Choroid plexus epithelial cell (primary cell): ENCODE measurements around the gene GPBP1.
"Not testable (repeated sequence)": the region's sequence is repeated elsewhere in the genome, so short reads cannot be mapped to it uniquely, and the experiment has no call there.

ENCODE experiments used
- DNase-seq: peaks from one replicate; pipeline ENCODE4 v3.0.0-alpha.2; 2010; ENCODE audit warnings: low read depth
- H3K4me3 ChIP-seq: 2 replicates; pipeline ENCODE4 v1.5.1; 2011; ENCODE audit warnings: low read depth, mild to moderate bottlenecking, control low read depth, low read length, moderate library complexity
- CTCF ChIP-seq: conservative IDR thresholded peaks from 2 replicates; pipeline ENCODE4 v1.5.1; 2011; ENCODE audit warnings: low read depth, mild to moderate bottlenecking, control low read depth, inconsistent platforms, low read length, moderate library complexity

Gene GPBP1

DNA sequence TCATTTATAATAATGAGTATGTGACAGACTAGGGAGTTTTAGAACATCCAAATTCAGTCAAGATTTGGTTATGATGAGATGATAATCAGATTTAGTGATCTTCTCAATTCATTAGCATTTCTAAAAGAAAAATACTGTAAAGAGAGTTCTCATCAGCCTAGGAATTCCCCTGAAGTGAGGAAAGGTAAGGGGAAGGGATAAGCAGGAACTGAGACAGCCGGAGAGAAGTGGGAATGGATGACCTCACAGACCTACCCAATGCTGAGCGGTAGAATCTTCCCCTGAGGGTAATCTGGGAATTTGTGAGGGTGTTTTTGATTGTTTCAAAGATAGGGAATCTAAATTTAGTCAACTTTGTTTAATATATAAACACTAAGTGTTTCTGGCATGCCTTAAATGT lies 16.7 kb upstream of the GPBP1 start:
- TF ChIP-seq CTCF: no peak

GRCh38 chr5:57157666-57158065 lies 16.2 kb upstream of the GPBP1 start:
- no peak overlapping the region for H3K4me3 ChIP-seq

More for the DNA sequence above, 16.7 kb upstream of the GPBP1 start:
- no peak for DNase-seq
- no peak overlapping the region for H3K4me3 ChIP-seq

DNA sequence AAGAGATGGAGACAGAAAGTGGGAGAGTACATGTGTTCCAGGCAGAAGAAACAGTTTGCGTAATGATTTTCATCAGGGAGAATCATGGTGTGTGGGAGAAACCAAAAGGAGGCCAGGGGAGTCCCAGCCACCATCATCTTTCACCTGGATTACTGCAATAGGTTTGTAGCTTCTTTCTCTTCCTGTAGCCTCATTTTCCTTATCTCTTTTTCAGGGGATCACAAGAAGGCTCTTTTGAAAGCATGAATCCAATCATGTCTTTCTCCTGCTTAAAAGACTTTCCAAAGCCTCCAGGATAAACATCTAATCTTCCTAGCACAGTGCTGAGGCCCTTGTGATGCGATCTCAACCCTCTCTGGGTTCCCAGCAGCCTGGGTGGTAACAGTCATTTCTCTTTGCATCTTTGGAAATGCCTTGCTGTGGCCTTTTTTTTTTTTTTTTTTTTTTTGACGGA lies 10.3 kb upstream of the GPBP1 start:
- no peak overlapping the region for H3K4me3 ChIP-seq
- DNase-seq: no peak
- TF ChIP-seq CTCF: no peak

More at GRCh38 chr5:57157666-57158065, 16.2 kb upstream of the GPBP1 start:
- no peak for DNase-seq
- TF ChIP-seq CTCF: no peak

DNA sequence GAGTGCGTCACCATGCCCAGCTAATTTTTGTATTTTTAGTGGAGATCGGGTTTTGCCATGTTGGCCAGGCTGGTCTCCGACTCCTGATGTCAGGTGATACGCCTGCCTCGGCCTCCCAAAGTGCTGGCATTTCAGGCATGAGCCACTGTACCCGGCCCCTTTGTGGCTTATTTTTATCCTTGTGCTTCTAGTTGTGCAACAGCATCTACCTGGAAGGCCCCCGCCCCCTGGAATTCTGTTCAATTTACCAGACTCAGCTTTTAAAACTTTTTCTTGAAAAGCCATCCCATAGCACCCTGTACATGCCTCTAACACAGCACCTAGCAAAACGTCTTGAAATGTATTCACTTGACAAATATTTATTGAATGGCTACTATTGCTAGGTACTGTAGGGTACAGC lies 9.7 kb upstream of the GPBP1 start:
- H3K4me3 ChIP-seq: no peak overlapping the region
- TF ChIP-seq CTCF: no peak
- no peak for DNase-seq

GRCh38 chr5:57165171-57165570 lies 8.7 kb upstream of the GPBP1 start:
- DNase-seq, H3K4me3 ChIP-seq: not testable (repeated sequence)

GRCh38 chr5:57166276-57166675 lies 7.6 kb upstream of the GPBP1 start:
- DNase-seq: peak; percentile 58
- H3K4me3 ChIP-seq: no peak overlapping the region
- TF ChIP-seq CTCF: no peak

DNA sequence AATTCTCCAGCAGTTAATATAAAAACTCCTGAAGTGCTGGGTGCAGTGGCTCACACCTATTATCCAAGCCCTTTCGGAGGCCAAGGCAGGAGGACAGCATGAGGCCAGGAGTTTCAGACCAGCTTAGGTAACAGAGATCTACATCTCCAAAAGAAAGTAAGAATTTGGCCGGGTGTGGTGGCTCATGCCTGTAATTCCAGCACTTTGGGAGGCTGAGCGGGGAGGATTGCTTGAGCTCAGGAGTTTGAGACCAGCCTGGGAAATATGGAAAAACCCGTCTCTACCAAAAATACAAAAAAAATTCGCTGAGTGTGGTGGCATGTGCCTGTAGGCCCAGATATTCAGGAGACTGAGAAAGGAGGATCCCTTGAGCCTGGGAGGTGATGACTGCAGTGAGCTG lies 6.7 kb upstream of the GPBP1 start:
- no peak for TF ChIP-seq CTCF
- DNase-seq: no peak
- no peak overlapping the region for H3K4me3 ChIP-seq

DNA sequence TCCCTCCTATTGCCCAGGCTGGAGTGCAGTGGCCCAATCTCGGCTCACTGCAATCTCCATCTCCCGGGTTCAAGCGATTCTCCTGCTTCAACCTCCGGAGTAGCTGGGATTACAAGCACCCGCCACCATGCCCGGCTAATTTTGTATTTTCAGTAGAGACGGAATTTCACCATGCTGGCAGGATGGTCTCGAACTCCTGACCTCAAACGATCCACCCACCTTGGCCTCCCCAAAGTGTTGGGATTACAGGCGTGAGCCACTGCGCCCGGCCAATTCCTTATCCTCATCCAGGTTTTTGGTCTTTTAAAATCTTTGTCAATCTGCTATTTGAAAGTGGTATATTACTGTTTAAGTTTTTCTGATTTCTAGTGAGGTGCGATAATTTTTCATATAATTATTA lies 3.7 kb upstream of the GPBP1 start:
- not testable (repeated sequence) for H3K4me3 ChIP-seq, DNase-seq
